Measurements from ENCODE around the gene NRXN3. TPM values are rescaled to one million over a fixed set of nuclear protein-coding genes. Genes with fewer than 3 reads are reported as not detected.

Gene NRXN3
- total RNA-seq, 1 donor from 2014 or later: not detected

DNA sequence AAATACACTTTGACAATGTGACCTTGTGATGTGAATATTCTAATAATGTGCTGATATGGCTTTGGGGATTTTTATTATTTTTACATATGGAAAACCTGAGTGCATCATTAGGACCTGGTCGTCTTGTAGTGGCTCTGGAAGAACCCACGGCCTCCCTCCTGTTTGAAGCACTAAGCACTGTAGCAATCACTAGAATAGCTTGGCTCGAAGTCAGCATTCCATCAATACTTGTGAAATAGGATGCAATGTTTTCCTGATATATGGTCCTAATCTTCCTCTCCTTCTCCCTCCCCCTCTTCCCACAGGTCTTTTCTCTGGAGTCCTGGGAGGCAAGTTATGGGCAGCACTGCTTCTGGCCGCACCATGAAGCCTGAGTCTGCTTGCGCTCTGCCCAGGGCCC lies 71.9 kb downstream of the NRXN3 start:
- intact Hi-C loops (cut with micrococcal nuclease): no loop called here

DNA sequence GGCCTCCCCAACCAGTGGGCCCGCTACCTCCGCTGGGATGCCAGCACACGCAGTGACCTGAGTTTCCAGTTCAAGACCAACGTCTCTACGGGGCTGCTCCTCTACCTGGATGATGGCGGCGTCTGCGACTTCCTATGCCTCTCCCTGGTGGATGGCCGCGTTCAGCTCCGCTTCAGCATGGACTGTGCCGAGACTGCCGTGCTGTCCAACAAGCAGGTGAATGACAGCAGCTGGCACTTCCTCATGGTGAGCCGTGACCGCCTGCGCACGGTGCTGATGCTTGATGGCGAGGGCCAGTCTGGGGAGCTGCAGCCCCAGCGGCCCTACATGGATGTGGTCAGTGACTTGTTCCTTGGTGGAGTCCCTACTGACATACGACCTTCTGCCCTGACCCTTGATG lies 73.0 kb downstream of the NRXN3 start:
- intact Hi-C loops (cut with micrococcal nuclease): no loop called here

DNA sequence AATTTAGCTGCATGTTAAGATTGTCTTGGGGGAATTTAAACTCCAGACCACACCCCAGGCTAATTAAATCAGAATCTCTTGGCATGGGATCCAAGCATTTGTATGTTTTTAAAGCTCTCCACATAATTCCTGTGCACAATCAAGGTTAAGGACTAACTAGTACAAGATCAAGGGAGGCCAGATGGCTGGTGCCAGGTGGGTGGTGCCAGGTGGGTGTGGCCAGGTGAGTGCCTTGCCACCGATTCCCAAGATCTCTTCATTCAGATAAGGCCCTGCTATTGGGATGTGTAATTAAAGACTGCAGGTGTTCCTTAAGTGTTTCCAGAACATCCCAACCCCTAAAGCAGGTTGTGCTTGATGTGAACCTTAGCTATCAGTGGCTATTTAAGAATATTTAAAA lies 75.1 kb downstream of the NRXN3 start:
- intact Hi-C loops (cut with micrococcal nuclease): no loop called here

DNA sequence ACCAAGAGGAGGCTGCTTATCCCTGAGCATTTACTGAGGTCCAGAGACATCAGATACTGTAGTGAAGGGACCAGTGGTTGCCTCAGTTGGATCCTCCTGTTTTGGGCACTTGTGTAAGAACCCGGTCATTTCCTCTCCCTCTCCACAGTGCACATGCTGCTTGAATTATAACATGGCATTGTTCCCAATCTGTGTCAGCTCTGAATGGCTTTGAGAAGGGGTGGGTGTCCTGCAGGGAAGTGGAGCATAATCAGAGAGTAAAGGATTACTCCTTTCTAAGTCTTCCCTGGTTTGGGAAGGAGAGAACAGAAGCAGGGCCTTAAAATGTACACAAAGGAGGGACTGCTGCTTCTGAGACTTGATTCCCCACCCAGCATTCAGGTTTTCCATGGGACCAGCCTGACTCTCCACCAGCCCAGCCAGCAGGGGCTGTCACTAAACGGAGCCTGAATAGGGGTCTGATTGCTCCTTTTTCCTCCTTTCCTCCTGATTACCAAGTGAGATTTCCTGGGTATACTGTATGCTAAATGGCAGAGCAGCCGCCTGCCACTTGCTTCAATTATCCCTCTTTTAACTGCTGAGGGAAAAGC lies 78.4 kb downstream of the NRXN3 start:
- intact Hi-C loops (cut with micrococcal nuclease): no loop called here

DNA sequence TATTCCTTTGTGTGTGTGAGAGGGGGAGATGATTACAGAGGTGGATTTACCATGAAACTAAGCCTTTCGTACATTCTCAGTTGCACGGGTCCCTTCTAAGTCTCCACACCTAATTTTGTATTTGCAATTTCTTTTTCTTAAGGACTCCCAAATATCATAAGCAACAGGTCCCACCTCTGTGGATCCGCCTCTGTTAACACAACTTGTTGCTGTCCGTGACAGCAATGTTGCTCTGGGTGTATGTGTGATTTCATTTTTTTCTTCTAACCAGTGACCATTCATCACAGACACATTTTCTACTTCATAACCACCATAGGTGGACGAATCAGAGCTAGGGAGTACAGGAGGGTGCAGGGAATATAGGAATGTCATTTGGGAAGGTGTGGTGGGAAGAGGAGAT lies 81.1 kb downstream of the NRXN3 start:
- intact Hi-C loops (cut with micrococcal nuclease): no loop called here

DNA sequence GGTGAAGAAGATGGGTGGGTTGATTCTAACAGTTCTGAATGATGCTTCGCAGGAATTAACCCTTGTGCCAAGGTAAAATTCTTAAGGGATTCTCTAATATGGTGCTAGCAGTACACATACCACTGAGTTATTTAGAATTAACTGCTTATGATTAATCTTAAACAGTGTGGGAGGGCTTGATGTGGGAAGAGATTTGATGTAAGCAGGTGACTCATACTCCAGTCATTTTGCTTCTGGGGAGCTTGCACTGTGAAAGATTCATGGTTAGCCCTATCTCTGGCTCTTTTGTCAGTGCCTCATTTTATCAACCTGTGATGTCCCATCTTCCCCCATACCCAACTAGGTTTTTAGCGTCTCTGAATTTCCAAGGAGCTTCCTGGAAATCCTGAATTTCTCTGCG lies 83.8 kb downstream of the NRXN3 start:
- intact Hi-C loops (cut with micrococcal nuclease): no loop called here

DNA sequence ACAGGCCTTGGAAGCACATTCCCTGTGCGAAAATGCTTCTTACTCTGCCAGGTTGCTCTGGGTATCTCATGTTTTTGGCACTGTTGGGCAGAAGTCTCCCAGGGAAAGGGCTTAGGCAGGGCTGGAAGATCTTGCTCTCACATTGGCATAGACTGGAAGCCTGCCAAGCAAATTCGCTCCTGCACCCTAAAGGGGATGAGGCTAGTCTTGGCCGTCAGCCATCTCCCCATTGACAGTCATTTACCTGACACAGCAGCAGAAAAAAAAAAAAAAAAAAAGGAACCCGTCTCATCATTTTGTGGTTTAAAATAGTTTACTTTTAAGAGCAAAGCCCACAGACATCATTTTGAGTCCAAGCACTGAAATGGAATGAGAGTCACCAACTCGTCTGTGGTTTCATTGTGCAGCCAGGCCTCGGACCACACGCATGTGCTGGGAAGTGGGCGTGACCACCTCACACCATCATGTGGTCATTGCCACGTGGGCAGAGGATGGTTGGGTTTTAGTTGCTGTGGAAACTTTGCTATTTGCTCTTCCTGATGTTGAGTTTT lies 84.8 kb downstream of the NRXN3 start:
- intact Hi-C loops (cut with micrococcal nuclease): no loop called here

DNA sequence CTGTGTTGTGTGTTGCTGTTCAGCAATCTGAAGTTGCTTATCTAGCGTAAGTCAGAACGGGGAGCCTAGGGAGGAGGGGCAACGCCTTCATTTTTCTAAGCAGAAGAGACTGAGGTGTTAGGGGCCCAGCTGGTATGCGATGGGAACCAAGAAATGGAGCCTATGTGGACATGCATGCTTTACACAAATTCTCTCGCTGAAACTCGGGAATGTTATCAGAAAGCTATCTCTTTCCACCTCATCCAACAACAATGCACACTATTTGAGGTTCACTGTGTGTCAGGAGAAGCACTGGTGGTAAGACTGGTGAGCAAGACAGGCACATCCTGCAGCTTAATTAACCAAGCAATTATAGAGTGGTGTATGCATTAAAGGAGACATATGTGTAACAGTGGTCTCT lies 89.7 kb downstream of the NRXN3 start:
- intact Hi-C loops (cut with micrococcal nuclease): no loop called here

DNA sequence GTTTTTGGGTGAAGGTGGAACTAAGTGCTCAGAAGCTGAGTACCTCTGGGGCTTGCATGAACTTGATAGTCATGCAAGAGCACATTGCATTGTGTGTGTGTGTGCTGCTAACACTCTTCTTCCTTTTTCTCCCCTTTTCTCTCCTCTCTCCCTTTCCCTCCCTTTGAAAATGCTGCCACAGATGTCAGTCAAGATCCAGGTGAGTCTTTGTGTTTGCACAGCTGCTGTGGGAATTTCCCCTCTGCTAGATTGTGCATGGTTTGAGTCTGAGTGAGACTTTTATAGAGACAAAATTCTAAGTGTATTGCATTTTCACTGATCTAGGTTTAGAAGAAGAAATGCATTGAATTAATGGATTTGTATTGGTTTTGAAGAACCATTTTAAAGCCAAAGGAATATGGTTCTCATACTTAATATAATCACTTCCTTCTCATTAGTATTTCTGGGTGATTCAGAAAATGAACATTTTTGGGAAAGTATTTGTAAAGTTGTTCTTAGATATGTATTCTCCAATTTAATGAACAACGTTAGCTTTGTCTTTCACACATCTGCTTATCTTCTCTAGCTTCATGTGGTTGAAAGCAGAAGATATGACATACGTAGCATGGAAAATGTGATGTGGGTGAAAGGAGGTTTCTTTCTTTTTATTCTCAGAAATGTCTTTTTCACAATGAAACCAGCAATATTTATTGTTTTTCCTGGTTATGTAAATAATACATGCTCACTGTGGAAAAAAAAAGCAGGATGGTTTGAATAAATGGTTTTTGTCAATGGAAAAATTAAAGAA lies 108.5 kb downstream of the NRXN3 start:
- intact Hi-C loops (cut with micrococcal nuclease): no loop called here

DNA sequence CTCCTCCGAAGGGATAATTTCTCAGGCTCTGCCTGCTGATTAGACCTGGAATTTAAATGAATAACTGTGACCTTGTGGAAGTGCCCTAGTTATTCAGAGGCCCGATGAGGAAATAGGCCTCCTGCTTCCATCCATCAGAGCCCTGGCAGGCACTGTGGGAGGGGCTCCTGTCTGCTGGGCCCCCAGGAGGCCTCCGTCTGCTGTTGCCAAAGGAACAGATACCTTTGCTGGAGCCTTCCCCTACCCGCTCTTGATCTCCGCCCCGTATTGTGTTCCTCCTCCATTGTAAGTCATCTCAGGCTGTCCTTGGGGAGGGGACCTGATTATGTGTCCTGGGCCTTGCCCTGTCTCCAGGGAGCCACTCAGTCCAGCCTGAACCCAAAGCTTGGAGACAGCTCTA lies 112.3 kb downstream of the NRXN3 start:
- intact Hi-C loops (cut with micrococcal nuclease): no loop called here

DNA sequence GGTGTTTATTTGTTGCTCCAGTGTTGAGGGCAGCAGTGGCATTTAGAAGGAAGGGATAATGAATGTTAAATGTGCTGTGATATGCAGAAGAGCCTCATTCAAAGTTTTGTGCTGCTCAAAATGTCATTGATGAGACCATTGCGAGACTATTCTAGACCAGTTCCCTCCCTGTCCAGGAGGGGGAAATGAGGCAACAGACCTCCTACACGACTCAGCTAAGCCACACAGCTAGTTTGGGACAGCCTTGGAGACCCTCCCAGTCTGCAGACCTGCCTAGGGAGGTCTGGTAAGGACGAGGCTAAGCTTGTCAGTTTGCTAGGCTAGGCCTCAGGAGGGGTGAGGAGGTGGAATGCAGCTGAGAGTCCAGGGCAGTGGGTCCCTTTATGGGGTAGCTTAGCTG lies 116.0 kb downstream of the NRXN3 start:
- intact Hi-C loops (cut with micrococcal nuclease): no loop called here

DNA sequence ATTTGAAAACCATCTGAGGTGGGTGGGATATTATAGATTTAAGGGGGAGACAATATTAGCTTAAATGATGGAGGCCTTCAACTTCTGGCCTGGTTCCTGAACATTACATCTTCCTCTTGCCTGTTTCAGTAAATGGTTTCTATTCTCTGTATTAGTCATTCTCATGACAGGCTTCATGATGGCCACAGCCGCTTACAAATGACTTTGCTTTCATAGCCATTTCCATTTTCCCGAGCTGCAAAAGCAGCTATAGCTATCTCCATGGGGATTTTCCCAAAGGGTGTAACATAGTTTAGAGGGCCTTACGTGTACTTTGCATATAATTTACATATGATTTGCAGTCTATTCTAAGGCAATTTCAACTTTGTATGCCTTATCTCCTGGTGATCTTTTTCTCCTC lies 121.8 kb downstream of the NRXN3 start:
- intact Hi-C loops (cut with micrococcal nuclease): no loop called here

DNA sequence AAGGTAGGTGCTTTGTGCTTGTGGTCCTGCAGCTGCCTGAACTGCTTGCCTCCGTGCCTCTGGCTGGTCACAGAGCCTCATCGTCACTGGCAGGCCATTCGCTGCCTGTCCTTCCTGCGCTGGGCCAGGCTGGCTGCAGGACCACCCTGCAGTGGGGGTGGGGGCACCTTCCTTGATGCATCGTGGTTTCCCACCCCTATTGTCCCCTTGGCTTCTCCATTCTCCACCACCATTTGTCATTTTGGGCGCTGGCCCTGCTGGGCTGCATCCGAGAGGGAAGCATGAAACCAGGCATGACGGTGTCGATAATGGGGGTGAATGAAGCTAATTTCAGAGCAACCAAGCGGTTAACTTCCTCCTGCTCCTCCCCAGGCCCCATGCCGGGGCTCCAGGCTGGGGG lies 127.7 kb downstream of the NRXN3 start:
- intact Hi-C loops (cut with micrococcal nuclease): no loop called here

DNA sequence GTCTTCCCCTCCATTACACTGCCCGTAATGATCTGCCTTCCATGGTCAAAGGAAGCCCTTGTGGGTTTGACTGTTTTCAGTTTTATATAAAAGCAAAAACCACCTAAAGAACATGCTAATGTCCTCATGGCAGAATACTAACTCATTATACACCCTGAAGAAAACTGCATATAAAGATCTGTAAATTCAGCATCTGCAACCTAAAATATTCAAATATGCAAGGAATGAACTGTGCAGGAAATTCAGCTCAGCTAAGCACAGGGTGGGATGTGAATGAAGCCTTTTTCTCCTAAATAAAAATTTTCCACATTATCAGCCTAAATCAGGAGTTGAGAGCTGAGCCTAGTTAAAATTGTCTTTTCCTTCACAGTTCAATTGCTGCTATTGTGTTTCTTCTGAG lies 128.1 kb downstream of the NRXN3 start:
- intact Hi-C loops (cut with micrococcal nuclease): no loop called here

DNA sequence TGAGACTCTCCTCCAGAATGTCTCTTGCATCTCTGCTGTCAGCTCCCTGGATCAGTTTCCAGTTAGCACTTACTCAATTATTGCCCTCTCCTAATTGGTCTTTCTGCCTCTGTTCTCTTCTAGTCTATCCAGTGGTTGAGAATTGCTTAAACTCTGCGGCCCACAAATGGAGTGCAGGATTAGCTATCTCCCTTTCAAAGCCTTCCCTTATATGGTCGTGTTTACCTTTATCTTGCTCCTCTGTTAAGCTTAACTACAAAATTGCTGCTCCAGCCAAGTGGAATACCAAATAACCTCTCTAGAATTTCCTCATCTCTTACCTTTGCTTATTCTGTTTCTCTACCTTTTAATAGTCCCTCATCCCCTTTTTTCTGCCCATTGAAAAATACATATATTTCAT lies 132.7 kb downstream of the NRXN3 start:
- intact Hi-C loops (cut with micrococcal nuclease): no loop called here

DNA sequence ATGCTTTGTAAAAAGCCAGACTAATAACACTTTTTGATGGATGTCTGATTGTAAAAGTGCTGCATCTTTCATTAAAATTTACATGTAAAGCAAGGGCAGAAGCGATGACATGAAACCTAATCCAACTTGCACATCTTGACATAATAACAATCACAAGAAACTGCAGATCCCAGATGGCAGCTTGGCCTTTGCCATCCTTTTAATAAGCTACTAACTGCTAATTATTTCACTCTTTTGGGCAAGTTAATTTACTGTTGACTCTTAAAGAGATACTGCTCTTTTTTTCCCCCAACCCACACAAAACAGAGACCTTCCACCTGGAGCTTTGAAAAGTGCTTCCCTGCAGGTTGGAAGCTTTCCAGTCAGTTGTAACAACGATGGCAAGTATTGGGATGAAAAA lies 137.5 kb downstream of the NRXN3 start:
- intact Hi-C loops (cut with micrococcal nuclease): no loop called here

DNA sequence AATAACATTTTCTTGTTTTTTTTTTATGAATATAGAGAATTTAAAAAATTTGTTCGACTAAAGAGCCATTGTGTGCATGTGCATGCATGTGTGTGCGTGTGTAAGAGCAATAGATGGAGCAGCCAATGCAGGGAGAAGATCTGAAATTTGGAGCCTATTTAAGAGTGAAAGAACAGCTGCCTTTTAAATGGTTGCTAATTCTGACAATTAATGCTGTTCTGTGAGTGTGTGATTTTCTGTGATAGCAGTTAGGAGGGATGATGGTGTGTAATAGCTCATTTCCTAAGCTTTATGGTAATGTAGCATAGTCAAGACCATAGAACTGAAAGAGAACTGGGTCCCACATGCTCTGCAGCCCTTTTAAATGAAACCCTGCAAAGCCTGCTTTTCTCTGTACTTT lies 137.9 kb downstream of the NRXN3 start:
- intact Hi-C loops (cut with micrococcal nuclease): no loop called here

DNA sequence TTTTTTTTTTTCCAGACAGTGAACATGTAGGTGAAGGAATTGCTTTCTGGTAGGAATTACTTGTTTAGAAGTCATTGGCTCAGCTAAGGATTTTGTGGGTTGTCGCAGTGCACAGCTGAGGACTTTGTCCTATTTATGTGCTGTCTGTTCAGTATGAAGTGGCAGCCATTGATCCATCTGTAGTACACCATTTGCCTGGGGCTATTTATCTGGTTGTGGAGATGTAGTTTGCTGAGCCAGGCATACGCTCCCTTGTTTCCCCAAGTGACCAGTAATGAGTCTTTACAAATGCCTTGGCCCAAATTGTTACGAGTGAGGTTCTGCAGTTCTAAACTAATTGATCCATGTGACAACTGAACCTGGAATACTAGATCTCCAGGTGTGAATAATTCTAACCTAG lies 140.1 kb downstream of the NRXN3 start:
- intact Hi-C loops (cut with micrococcal nuclease): no loop called here

DNA sequence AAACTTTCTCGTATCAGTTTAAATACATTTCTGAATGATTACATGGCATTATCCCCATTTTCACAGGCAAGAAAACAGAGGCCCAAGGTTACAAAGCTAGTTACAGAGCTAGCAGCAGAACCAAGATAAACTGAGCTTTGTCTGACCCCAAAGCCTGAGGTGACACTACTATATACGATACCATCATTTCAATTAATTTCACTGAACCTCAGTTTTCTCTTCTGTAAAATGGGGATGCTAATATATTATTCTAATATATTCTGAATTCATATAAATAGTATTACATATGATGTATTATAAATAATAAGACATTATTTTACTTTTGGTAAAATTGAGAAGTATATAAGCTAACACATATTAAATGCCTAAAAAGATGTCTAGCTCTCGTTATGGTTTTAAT lies 143.3 kb downstream of the NRXN3 start:
- intact Hi-C loops (cut with micrococcal nuclease): no loop called here

DNA sequence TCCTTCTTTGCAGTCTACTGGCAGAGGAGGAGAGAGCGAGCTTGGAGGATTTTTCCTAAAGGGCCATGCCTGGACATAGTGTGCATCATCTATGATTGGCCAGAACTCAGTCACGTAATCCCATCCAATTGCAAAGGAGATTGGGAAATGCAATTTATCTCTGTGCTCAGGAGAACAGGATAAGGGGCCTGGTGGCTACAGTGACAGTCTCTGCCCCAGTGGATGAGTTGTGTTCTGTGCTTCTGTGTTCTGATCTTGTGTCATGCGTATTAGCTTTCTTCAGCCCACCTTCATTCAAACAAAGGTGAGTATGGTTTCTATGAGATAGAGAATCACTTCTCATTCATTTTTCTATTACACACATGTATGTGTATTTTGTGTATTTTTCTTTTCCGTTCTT lies 144.3 kb downstream of the NRXN3 start:
- intact Hi-C loops (cut with micrococcal nuclease): no loop called here

DNA sequence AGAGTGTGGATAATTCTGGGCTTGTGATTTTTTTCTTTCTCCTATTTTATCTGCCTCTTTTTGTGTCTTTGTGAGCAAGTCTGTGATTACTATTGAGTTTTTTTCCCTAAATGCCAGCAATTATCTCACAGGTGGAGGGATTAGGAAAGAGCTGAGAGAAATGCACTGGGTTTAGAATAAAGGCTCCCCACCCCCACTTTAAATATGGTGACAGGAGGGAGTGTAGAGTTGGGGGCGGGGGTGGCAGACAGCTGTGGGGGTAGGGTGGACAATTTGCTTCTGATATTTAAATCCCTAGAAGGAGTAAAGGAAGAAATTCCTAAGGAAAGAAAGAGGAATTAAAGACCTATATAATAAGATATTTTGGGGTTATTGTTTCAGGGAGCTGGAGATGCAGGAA lies 145.9 kb downstream of the NRXN3 start:
- intact Hi-C loops (cut with micrococcal nuclease): no loop called here

DNA sequence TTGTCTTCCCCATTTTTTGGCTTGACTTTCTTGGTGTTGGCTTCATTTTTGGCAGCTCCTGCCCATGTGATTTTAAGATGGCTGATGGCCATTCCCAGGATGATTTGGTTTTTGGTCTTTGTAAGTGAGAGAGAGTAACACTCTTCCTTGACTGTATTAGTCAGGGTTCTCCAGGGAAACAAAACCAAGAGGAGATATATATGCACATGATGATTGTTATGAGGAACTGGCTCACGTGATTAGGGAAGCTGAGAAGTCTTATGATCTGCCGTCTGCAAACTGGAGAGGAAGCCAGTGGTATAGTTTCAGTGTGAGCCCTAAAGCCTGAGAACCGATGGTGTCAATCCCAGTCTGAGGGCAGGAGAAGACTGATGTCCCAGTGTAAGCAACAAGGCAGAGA lies 146.6 kb downstream of the NRXN3 start:
- intact Hi-C loops (cut with micrococcal nuclease): no loop called here

DNA sequence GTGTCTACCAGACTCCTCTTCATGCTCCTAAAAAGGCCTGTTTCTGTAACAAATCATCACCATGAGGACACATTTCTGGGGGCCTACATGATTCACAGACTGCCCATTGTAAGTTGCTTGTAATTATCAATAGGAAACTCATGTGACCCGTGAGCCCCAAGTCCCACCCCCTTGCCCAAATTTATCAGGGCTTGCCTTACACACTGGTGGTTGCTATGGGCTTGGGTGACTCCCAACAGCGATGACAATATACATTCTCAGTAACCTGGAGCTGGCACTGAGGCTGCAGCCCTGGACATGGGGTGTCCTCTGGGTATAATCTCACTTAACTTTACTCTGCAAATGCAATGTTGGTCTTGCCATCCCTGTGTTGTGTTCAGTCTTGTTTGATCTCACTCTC lies 149.2 kb downstream of the NRXN3 start:
- intact Hi-C loops (cut with micrococcal nuclease): no loop called here

Data from T-helper 2 cell treated with Interferon-gamma antibody and Interleukin-4, amounts not matched to agents 100 ng/mL and 5 ng/mL, for 36 hours (primary cell).